ENCODE measurements around the gene HDAC5. TPM values are rescaled to one million over a fixed set of nuclear protein-coding genes. Genes with fewer than 3 reads are reported as not detected.

The HDAC5 gene
- total RNA-seq, 2 experiments from 2014 or later, result 31.4 to 41.5 TPM

- POLR2A ChIA-PET, result no interaction called here
- intact Hi-C loops (cut with micrococcal nuclease; ENCODE audit: unreplicated experiment), result no loop called here
- TF ChIP-seq EZH2phosphoT487 (IDR thresholded peaks at IDR 0.05; ENCODE audit: borderline replicate concordance, low read depth, low read length), result no peak
- TF ChIP-seq CTCF (conservative IDR thresholded peaks at IDR 0.05; ENCODE audit: low read length), result no peak
- Histone ChIP-seq H4K20me1 (ENCODE audit: insufficient read depth, low read length) (no peaks in the 10 kb centered on the region), H3K9me3 (ENCODE audit: low read length) (no peaks in the 10 kb centered on the region), H3K4me1 (ENCODE audit: insufficient read depth, low read length, poor library complexity, severe bottlenecking) (peaks cover 41% of the 10 kb centered on the region), H3K4me2 (ENCODE audit: low read length) (peak overlapping the region; percentile 81), H2AFZ (ENCODE audit: low read length) (no peak overlapping the region), H3K36me3 (ENCODE audit: insufficient read depth, low read length) (peaks cover 9% of the 10 kb centered on the region), H3K27ac (ENCODE audit: low read depth, low read length, poor library complexity, severe bottlenecking) (no peak overlapping the region), H3K79me2 (ENCODE audit: insufficient read depth, low read depth, low read length) (no peaks in the 10 kb centered on the region), H3K9me2 (ENCODE audit: insufficient read depth, low read length) (no peaks in the 10 kb centered on the region), H3K4me3 (ENCODE audit: low read depth, low read length, poor library complexity, severe bottlenecking) (no peak overlapping the region)
- no TSS peak for BruUV-seq (replicated peaks)
- CTCF ChIA-PET (ENCODE audit: unreplicated experiment), result no interaction called here
- DNase-seq (ENCODE audit: low spot score), result no peak
Measured at GRCh38 chr17:44110011-44110686, 13.3 kb downstream of the HDAC5 start.

- no peak overlapping the region for H3K4me2 ChIP-seq (ENCODE audit: low read length)
- no peaks in the 10 kb centered on the region for H4K20me1 ChIP-seq (ENCODE audit: insufficient read depth, low read length)
- TF ChIP-seq CTCF (conservative IDR thresholded peaks at IDR 0.05; ENCODE audit: low read length) (no peak), EZH2phosphoT487 (IDR thresholded peaks at IDR 0.05; ENCODE audit: borderline replicate concordance, low read depth, low read length) (no peak)
- H3K4me1 ChIP-seq (ENCODE audit: insufficient read depth, low read length, poor library complexity, severe bottlenecking), result peaks cover 43% of the 10 kb centered on the region
- intact Hi-C loops (cut with micrococcal nuclease; ENCODE audit: unreplicated experiment), result no loop called here
- POLR2A ChIA-PET, result no interaction called here
- no peaks in the 10 kb centered on the region for H3K79me2 ChIP-seq (ENCODE audit: insufficient read depth, low read depth, low read length)
- no peaks in the 10 kb centered on the region for H3K9me3 ChIP-seq (ENCODE audit: low read length)
- no peak overlapping the region for H2AFZ ChIP-seq (ENCODE audit: low read length)
- no peaks in the 10 kb centered on the region for H3K9me2 ChIP-seq (ENCODE audit: insufficient read depth, low read length)
- BruUV-seq (replicated peaks), result no TSS peak
- H3K4me3 ChIP-seq (ENCODE audit: low read depth, low read length, poor library complexity, severe bottlenecking), result no peak overlapping the region
- H3K27ac ChIP-seq (ENCODE audit: low read depth, low read length, poor library complexity, severe bottlenecking), result no peak overlapping the region
- CTCF ChIA-PET (ENCODE audit: unreplicated experiment), result no interaction called here
- DNase-seq (ENCODE audit: low spot score), result no peak
- H3K36me3 ChIP-seq (ENCODE audit: insufficient read depth, low read length), result peaks cover 4% of the 10 kb centered on the region
Measured at GRCh38 chr17:44109312-44109630, 14.2 kb downstream of the HDAC5 start.

- POLR2A ChIA-PET, result no interaction called here
- Histone ChIP-seq H3K79me2 (ENCODE audit: insufficient read depth, low read depth, low read length) (no peaks in the 10 kb centered on the region), H4K20me1 (ENCODE audit: insufficient read depth, low read length) (no peaks in the 10 kb centered on the region), H3K27ac (ENCODE audit: low read depth, low read length, poor library complexity, severe bottlenecking) (no peak overlapping the region), H3K4me3 (ENCODE audit: low read depth, low read length, poor library complexity, severe bottlenecking) (no peak overlapping the region), H3K9me3 (ENCODE audit: low read length) (no peaks in the 10 kb centered on the region), H3K4me1 (ENCODE audit: insufficient read depth, low read length, poor library complexity, severe bottlenecking) (peaks cover 43% of the 10 kb centered on the region), H3K4me2 (ENCODE audit: low read length) (no peak overlapping the region), H3K9me2 (ENCODE audit: insufficient read depth, low read length) (no peaks in the 10 kb centered on the region), H3K36me3 (ENCODE audit: insufficient read depth, low read length) (peaks cover 4% of the 10 kb centered on the region), H2AFZ (ENCODE audit: low read length) (no peak overlapping the region)
- CTCF ChIA-PET (ENCODE audit: unreplicated experiment), result no interaction called here
- BruUV-seq (replicated peaks), result no TSS peak
- intact Hi-C loops (cut with micrococcal nuclease; ENCODE audit: unreplicated experiment), result no loop called here
- TF ChIP-seq CTCF (conservative IDR thresholded peaks at IDR 0.05; ENCODE audit: low read length) (no peak), EZH2phosphoT487 (IDR thresholded peaks at IDR 0.05; ENCODE audit: borderline replicate concordance, low read depth, low read length) (no peak)
- no peak for DNase-seq (ENCODE audit: low spot score)
Measured at GRCh38 chr17:44108440-44109311, 14.8 kb downstream of the HDAC5 start.

Data from OCI-LY7 (cell line).